GM11168 (cell line): ENCODE data around the gene LXN.
"Not testable (repeated sequence)": the region's sequence is repeated elsewhere in the genome, so short reads cannot be mapped to it uniquely, and the experiment has no call there.

Experiments
- in situ Hi-C: fragments of 300-500 bp; cut with MboI; formaldehyde crosslinking; loops from one replicate; pipeline ENCODE4 v1.12.0; 2022; ENCODE audit warnings: low sequenced_read_pairs; ENCODE audit not compliant: unreplicated experiment

The LXN gene, protein sequence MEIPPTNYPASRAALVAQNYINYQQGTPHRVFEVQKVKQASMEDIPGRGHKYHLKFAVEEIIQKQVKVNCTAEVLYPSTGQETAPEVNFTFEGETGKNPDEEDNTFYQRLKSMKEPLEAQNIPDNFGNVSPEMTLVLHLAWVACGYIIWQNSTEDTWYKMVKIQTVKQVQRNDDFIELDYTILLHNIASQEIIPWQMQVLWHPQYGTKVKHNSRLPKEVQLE

GRCh38 chr3:158672215-158673176 lies at the start of gene LXN:
Gene LXN, minus strand, starts transcription at chr3:158672648. Its CDS starts 170 bp downstream, at chr3:158672478.
- in situ Hi-C loops = no loop called here

- in situ Hi-C loops = no loop called here
Measured at GRCh38 chr3:158722108-158722507, 49.7 kb upstream of the LXN start.

DNA sequence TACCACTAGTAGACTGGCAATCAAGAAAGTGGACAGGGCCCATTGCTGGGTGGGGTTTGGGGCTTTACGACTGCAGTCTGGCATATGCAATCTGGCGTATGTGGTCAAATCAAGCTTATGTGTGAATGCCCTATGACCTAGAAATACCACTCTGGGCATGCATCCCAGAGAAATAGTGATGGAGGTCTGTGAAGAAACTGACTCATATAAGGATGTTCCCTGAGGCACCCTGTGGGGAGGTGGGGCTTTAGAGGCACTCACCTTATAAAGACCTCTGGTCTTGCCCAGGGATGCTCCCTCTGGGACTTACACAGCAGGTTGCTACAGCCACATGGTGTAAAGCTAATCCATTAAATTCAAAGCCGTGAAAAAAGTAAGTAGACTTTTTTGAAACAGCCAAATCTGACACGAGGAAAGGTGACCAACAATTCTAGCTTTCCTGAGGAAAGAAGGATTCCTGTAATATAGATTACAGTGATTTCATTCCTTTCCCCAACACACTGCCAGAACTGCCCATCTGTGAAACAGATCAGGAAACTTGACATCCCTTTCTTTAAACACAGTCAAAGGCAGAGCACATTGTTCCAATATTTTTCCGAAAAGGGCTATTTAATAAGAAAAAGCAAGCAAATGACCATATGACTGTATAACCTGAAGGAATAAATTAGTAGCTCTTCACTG lies 46.2 kb upstream of the LXN start:
- in situ Hi-C loops = no loop called here

GRCh38 chr3:158717576-158717975 lies 45.1 kb upstream of the LXN start:
- in situ Hi-C loops = no loop called here

- in situ Hi-C loops = no loop called here
Measured at GRCh38 chr3:158713094-158713499, 40.6 kb upstream of the LXN start.

GRCh38 chr3:158712443-158712842 lies 40.0 kb upstream of the LXN start:
- in situ Hi-C loops = no loop called here

DNA sequence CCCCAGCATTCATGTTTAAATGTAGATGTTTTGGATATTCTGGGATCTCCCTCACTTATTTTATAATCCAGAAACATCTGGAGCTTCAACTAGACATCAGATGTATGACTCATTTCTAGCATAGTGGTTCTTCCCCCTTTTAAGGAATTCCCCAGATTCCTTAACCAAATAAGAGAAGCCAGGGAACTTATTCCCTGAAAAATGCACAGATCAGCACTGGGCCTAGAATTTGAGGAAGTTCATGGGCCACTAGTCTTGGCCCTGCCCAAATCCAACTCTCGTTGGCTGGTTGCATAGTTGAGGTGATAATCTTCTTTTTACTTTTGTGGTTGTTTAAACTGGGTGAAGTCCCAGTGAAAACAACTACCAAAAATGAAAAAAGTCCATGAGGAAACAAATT lies 39.4 kb upstream of the LXN start:
- in situ Hi-C loops = no loop called here

DNA sequence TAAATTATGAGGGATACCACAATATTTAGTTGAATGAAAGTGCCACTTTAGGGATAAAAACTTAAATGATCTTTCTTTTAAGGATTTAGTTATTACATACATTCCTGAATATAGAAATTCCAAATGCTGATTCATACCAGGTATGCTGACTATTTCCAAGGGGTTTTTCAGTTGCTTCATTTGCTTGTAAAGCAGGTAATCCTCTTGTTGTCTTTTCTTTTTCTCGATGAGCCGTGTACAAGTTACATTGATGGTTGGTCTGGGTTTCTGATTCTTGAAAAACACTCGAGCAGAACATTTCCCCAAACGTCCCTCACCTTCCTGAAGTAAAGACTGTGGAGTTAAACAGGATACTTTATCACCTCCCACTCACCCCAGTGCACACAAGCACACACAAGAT lies 38.2 kb upstream of the LXN start:
- in situ Hi-C loops = no loop called here

DNA sequence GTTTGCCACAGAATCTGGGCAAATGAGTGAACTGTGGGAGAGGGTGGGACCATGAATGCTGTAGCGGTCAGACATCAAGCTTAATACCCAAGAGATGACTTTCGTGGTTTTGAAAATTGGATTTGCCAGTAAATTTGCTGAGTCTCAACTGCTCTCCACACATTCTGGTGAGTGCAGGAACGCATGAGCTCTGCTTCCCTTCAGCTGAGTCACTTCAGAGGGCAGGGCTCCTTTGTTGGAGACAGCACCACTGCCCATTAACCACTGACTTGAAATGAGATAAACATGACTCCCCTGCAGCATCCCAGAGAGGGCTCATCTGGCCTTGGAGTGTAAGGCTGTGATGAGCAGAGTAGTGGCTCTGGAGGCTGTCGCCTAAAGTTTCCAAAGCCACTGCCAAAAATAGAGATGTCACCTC lies 37.2 kb upstream of the LXN start:
- in situ Hi-C loops = no loop called here

GRCh38 chr3:158703566-158703965 lies 31.1 kb upstream of the LXN start:
- in situ Hi-C loops = no loop called here

DNA sequence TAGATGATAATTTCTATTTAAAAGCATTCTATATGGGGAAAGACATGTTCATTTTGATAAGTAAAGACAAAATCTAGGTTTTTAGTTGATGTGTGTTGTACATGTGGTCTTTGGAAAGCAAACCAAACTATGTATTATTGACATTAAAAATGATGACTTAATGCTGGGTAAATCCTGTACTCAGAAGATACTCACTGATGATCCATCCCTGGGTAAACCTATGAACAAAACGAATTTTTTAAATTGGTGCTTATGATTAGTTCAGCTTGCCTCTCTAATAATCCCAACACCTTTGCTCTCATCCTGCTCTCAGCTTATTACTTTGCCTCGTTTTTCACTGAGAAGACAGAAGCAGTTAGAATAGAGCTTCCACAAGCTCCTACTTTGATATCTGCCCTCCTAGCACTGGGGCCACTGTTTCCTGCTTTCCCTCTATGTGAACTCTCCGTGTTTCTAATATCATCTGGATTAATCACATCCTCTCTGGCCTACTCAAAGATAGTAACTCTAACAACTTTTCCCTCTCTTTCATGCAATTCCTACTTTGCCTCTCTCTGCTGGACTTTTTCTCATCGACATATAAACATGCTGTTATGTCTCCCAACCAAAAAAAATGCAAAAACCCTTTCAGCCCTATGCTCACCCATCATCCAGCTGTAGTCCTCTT lies 30.5 kb upstream of the LXN start:
- in situ Hi-C loops = no loop called here

DNA sequence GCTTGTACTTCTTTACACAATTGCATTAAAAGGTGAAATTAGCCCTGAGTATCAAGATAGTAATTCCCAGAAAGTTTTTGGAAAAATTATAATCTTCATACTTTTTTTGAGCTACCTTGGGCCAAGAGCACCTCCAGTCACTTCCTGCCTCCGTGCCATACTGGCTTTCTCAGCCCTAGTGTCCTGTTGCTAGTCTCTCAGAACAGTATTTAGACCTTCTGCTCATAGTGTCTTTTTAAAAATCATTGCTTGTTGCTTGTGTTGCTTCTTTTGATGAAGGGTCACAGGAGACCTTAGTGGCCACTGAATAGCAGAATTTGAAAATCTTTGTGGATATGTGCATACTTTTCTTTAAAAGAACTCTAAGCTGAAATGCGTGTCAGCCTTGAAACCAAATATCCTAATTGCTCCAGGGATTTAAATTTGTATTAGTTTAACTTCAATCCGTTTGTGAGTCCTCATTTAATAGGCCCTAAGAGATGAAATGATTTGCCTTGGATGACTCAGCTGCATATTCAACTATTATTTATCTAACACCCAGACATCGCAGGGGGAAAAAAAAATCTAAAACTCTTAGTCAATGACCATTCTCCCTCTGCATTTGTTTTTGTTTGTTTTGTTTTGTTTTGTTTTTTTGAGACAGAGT lies 29.1 kb upstream of the LXN start:
- in situ Hi-C loops = no loop called here

- in situ Hi-C loops = no loop called here
Measured at GRCh38 chr3:158700559-158700958, 28.1 kb upstream of the LXN start.

- in situ Hi-C loops = no loop called here
Measured at GRCh38 chr3:158696618-158697017, 24.2 kb upstream of the LXN start.

DNA sequence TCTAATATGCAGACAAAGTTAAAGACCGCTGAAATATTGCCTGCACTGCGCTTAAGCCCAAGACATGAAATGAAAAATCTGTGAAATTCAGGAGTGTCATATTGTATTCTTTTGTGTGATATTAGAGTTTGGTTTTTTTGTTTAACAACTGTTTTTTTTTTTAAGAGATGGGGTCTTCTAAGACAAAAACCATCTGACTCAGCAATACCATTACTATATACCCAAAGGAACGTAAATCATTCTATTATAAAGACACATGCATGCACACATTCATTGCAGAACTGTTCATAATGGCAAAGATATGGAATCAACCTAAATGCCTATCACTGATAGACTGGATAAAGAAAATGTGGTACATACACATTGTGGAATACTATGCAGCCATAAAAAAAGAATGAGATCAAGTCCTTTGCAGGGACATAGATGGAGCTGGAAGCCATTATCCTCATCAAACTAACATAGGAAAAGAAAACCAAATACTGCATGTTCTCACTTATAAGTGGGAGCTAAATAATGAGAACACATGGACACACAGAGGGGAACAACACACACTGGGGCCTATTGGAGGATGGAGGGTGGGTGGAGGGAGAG lies 21.5 kb upstream of the LXN start:
- in situ Hi-C loops = not testable (repeated sequence)

- in situ Hi-C loops = no loop called here
Measured at GRCh38 chr3:158685159-158685558, 12.7 kb upstream of the LXN start.

DNA sequence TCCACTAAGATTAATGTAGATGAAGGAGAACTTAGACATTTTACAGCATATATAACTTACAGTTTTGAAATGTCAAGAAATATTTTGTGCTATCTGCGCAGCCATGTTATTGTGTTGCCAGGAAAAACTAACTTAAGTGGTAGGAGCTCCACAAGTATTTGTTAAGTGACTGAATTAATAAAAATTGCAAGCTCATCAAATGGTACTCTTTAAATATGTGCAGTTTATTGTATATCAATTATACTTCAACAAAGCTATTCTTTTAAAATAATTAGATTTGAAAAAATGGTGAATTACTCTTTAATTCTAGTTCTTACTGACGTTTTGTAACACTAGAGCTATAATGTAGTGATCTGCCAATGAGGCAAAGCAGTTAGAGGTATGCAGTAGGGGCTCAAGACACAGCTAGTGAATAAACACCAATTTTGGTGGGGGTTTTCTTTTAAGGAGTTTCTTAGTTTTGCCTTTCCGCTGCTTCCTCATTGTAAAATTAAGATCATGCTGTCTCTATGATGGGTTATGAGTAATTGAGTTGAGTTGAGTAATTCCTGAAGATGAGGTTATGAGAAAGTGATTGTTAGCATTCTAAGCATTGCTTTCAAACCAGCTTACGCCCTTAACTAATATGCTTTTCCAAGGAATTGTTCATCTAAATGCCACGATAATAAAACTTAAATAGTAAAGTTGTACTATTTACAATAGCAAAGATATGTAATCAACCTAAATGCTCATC lies 10.9 kb upstream of the LXN start:
- in situ Hi-C loops = no loop called here

GRCh38 chr3:158680861-158681260 lies 8.4 kb upstream of the LXN start:
- in situ Hi-C loops = no loop called here

DNA sequence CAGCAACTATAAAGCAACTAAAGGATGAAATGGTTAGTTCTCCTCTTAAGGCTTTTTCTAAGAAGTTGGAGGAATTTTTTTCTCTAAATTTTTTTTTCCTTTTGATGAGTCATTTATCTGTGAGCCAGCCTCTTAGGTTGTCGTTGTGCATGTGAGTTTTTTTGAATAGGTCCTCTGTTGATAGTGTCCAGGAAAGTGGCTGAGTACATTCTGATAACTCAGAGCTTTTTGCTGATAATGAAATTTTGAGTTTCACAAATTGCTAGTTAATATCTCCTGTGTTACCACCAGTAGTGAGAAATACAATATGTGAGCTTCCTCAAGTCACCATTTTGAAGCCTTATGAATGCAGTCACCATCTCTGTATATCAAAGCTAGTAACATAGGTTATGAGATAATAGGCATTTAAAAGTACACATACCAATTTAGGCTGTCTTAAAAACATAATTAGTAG lies 7.1 kb upstream of the LXN start:
- in situ Hi-C loops = no loop called here
